Measurements from ENCODE around the gene ZNF354C.

GRCh38 chr5:179060116-179061008 is at the start of gene ZNF354C:
- no peak for TF ChIP-seq CTCF (IDR thresholded peaks at IDR 0.05)
- no peak for TF ChIP-seq POLR2A (IDR thresholded peaks at IDR 0.05)

Measured in testis (tissue), 2 donors.